H1 (cell line): ENCODE results near the gene AKR1B15. TPM values are rescaled to one million over a fixed set of nuclear protein-coding genes. Genes with fewer than 3 reads are reported as not detected.

ENCODE experiments used
- CTCF ChIA-PET: fragments of 300-600 bp; sonication (Branson Sonifier 250); formaldehyde crosslinking; loops from one replicate; lab custom pipeline; 2021; ENCODE audit not compliant: partially characterized antibody; lab: Charles Lee
- POLR2A ChIA-PET: fragments of 300-600 bp; sonication (Branson Sonifier 250); formaldehyde crosslinking; loops from one replicate; lab custom pipeline; 2021; ENCODE audit warnings: inconsistent platforms; ENCODE audit not compliant: partially characterized antibody; lab: Charles Lee
- DNase-seq, 2 experiments: peaks; one replicate each; pipeline versions ENCODE4 v3.0.0 to v3.0.0-alpha.2; 2010 to 2022; ENCODE audit warnings: low spot score in 2 of 2, low read depth in 1 of 2, mixed read lengths in 1 of 2
- FAIRE-seq: peaks from 2 replicates; lab custom pipeline; 2011; peaks lifted over from hg19 to GRCh38; lab: Jason Lieb, UNC
- H2AFZ ChIP-seq: 2 replicates; pipeline ENCODE4 v1.8.1; 2012; ENCODE audit warnings: low read length, inconsistent platforms
- H2AK5ac ChIP-seq: 2 replicates; pipeline ENCODE4 v1.6.1; 2013; ENCODE audit warnings: low read depth, low read length
- H2BK120ac ChIP-seq: replicated peaks from 2 replicates; pipeline ENCODE3; 2013; ENCODE audit warnings: low read depth, low read length, inconsistent platforms
- H2BK12ac ChIP-seq: 2 replicates; pipeline ENCODE4 v1.6.1; 2013; ENCODE audit warnings: low read depth, low read length
- H2BK15ac ChIP-seq: 2 replicates; pipeline ENCODE4 v1.6.1; 2013; ENCODE audit warnings: low read length
- H2BK20ac ChIP-seq: 2 replicates; pipeline ENCODE4 v1.6.1; 2013; ENCODE audit warnings: low read length
- H2BK5ac ChIP-seq: 2 replicates; pipeline ENCODE4 v1.6.1; 2013; ENCODE audit warnings: low read depth, low read length
- H3K14ac ChIP-seq: 2 replicates; pipeline ENCODE4 v1.6.1; 2013; ENCODE audit warnings: inconsistent platforms; ENCODE audit not compliant: insufficient read length
- H3K18ac ChIP-seq: 2 replicates; pipeline ENCODE4 v1.6.1; 2013; ENCODE audit warnings: low read length; ENCODE audit errors: extremely low read depth
- H3K23ac ChIP-seq: 2 replicates; pipeline ENCODE4 v1.6.1; 2013; ENCODE audit warnings: inconsistent platforms; ENCODE audit not compliant: insufficient read length
- H3K23me2 ChIP-seq: 2 replicates; pipeline ENCODE4 v1.6.1; 2013; ENCODE audit warnings: low read depth, low read length
- H3K27ac ChIP-seq: 2 replicates; pipeline ENCODE4 v1.6.1; 2011; ENCODE audit warnings: low read depth, low read length, inconsistent platforms
- H3K27me3 ChIP-seq, 4 experiments: replicated peaks in 1 of 4; 1 replicate in 1 of 4; 2 replicates in 3 of 4; pipeline versions ENCODE4 v1.6.1 to v1.8.1; 2011 to 2013; ENCODE audit warnings: low read length in 3 of 4, mild to moderate bottlenecking in 3 of 4, inconsistent platforms in 2 of 4, mixed read lengths in 2 of 4, moderate library complexity in 1 of 4; ENCODE audit not compliant: control insufficient read depth in 3 of 4, insufficient read depth in 3 of 4; ENCODE audit errors: extremely low read depth in 1 of 4
- H3K36me3 ChIP-seq, 4 experiments: 2 replicates each; pipeline versions ENCODE4 v1.6.1 to v1.8.1; 2011 to 2013; ENCODE audit warnings: mild to moderate bottlenecking in 4 of 4, low read length in 3 of 4, moderate library complexity in 2 of 4, control low read depth in 1 of 4, inconsistent platforms in 1 of 4; ENCODE audit not compliant: insufficient read depth in 4 of 4, control insufficient read depth in 2 of 4
- H3K4ac ChIP-seq: replicated peaks from 2 replicates; pipeline ENCODE3; 2013; ENCODE audit warnings: low read length, low read depth, mixed read lengths, inconsistent platforms; ENCODE audit not compliant: insufficient read length
- H3K4me1 ChIP-seq, 4 experiments: replicated peaks in 1 of 4; 1 replicate in 1 of 4; 2 replicates in 3 of 4; pipeline versions ENCODE4 v1.6.1 to v1.8.1; 2011 to 2013; ENCODE audit warnings: low read length in 3 of 4, inconsistent platforms in 2 of 4, mixed read lengths in 1 of 4; ENCODE audit not compliant: insufficient read depth in 4 of 4, control insufficient read depth in 3 of 4
- H3K4me2 ChIP-seq, 2 experiments: 2 replicates each; pipeline versions ENCODE4 v1.6.1 to v1.8.1; 2011 to 2013; ENCODE audit warnings: low read depth in 2 of 2, low read length in 2 of 2, control low read depth in 1 of 2, inconsistent platforms in 1 of 2, mild to moderate bottlenecking in 1 of 2; ENCODE audit not compliant: insufficient read depth in 1 of 2
- H3K4me3 ChIP-seq, 4 experiments: fragments of 200-600, 300-600 bp in 1 of 4; sonication (generic), shearing (Covaris generic), sonication (Bioruptor Twin) in 1 of 4; 2 replicates each; pipeline versions ENCODE4 v1.5.1 to v1.8.1; 2011 to 2016; ENCODE audit warnings: low read length in 4 of 4, low read depth in 3 of 4, control low read depth in 2 of 4, inconsistent platforms in 2 of 4, mild to moderate bottlenecking in 2 of 4, mixed read lengths in 1 of 4, moderate library complexity in 1 of 4; ENCODE audit not compliant: insufficient read depth in 2 of 4; ENCODE audit errors: extremely low read depth in 1 of 4
- H3K56ac ChIP-seq: replicated peaks from 2 replicates; pipeline ENCODE3; 2013; ENCODE audit warnings: low read depth, mild to moderate bottlenecking, mixed read lengths, low read length, inconsistent platforms; ENCODE audit not compliant: insufficient read length
- H3K79me1 ChIP-seq: 2 replicates; pipeline ENCODE4 v1.6.1; 2013; ENCODE audit warnings: low read depth, low read length, control low read depth
- H3K79me2 ChIP-seq, 2 experiments: 2 replicates each; pipeline versions ENCODE4 v1.6.1 to v1.8.1; 2012 to 2013; ENCODE audit warnings: low read length in 2 of 2, mild to moderate bottlenecking in 2 of 2, inconsistent platforms in 1 of 2; ENCODE audit not compliant: insufficient read depth in 2 of 2, control insufficient read depth in 1 of 2
- H3K9ac ChIP-seq, 4 experiments: replicated peaks in 1 of 4; 1 replicate in 1 of 4; 2 replicates in 3 of 4; pipeline versions ENCODE4 v1.6.1 to v1.8.1; 2011 to 2013; ENCODE audit warnings: low read depth in 3 of 4, low read length in 3 of 4, control low read depth in 2 of 4, mild to moderate bottlenecking in 2 of 4, moderate library complexity in 2 of 4, inconsistent platforms in 1 of 4; ENCODE audit errors: extremely low read depth in 1 of 4
- H3K9me3 ChIP-seq, 2 experiments: 2 replicates each; pipeline versions ENCODE4 v1.6.1 to v1.8.1; 2012 to 2013; ENCODE audit warnings: mild to moderate bottlenecking in 2 of 2, moderate library complexity in 2 of 2, control low read depth in 1 of 2, inconsistent platforms in 1 of 2, low read depth in 1 of 2, low read length in 1 of 2, mixed read lengths in 1 of 2; ENCODE audit not compliant: insufficient read depth in 2 of 2
- H4K20me1 ChIP-seq, 2 experiments: replicated peaks in 1 of 2; 2 replicates each; pipeline versions ENCODE3 to v1.8.1; 2011 to 2013; ENCODE audit warnings: inconsistent platforms in 2 of 2, low read length in 2 of 2, mild to moderate bottlenecking in 1 of 2; ENCODE audit not compliant: insufficient read depth in 2 of 2, control insufficient read depth in 1 of 2
- H4K5ac ChIP-seq: 2 replicates; pipeline ENCODE4 v1.6.1; 2013; ENCODE audit warnings: low read length, low read depth, mixed read lengths, inconsistent platforms; ENCODE audit not compliant: insufficient read length
- H4K8ac ChIP-seq: 2 replicates; pipeline ENCODE4 v1.8.0; 2013; ENCODE audit warnings: mild to moderate bottlenecking, moderate library complexity, low read length, inconsistent platforms; ENCODE audit not compliant: insufficient read depth; ENCODE audit errors: extremely low read depth
- H4K91ac ChIP-seq: replicated peaks from 2 replicates; pipeline ENCODE3; 2013; ENCODE audit warnings: low read length, mixed read lengths, inconsistent platforms; ENCODE audit not compliant: insufficient read length
- BRCA1 ChIP-seq: IDR thresholded peaks from 2 replicates; pipeline ENCODE4 v1.6.1; 2012; ENCODE audit warnings: low read depth, low read length, improper control_type of control experiment
- CBX5 ChIP-seq: fragments of 300-800, 300-1000 bp; sonication (generic); IDR thresholded peaks from 2 replicates; pipeline ENCODE4 v1.7.1; 2016; ENCODE audit warnings: antibody characterized with exemption, low read length, low read depth
- CHD1 ChIP-seq: IDR thresholded peaks from 2 replicates; pipeline ENCODE4 v1.6.1; 2012; ENCODE audit warnings: low read depth, low read length, improper control_type of control experiment
- EZH2 ChIP-seq: fragments of 200-600 bp; sonication (generic); IDR thresholded peaks from 2 replicates; pipeline ENCODE4 v1.7.1; 2012; ENCODE audit warnings: low read depth, mild to moderate bottlenecking, moderate library complexity, low read length, inconsistent platforms; ENCODE audit not compliant: severe bottlenecking
- GABPA ChIP-seq: IDR thresholded peaks from 2 replicates; pipeline ENCODE4 v1.6.1; 2011; ENCODE audit warnings: mild to moderate bottlenecking, low read length, moderate library complexity, borderline replicate concordance; ENCODE audit not compliant: insufficient read depth
- KDM5A ChIP-seq: fragments of 200-600 bp; IDR thresholded peaks from 2 replicates; pipeline ENCODE4 v1.7.1; 2012; ENCODE audit warnings: mild to moderate bottlenecking, low read length, inconsistent platforms, mixed read lengths
- MAFK ChIP-seq: IDR thresholded peaks from 2 replicates; pipeline ENCODE4 v1.6.1; 2012; ENCODE audit warnings: low read depth, mild to moderate bottlenecking, improper control_type of control experiment, low read length
- PHF8 ChIP-seq: fragments of 200-600 bp; sonication (generic); conservative IDR thresholded peaks from 2 replicates; pipeline ENCODE4 v1.7.1; 2012; ENCODE audit warnings: low read depth, mild to moderate bottlenecking, inconsistent platforms, low read length, moderate library complexity
- POLR2A ChIP-seq, 2 experiments: IDR thresholded peaks; 1 replicate in 1 of 2; 2 replicates in 1 of 2; pipeline ENCODE4 v1.6.1; 2011; ENCODE audit warnings: low read depth in 2 of 2, low read length in 2 of 2, mild to moderate bottlenecking in 2 of 2; ENCODE audit errors: control extremely low read depth in 1 of 2
- RFX5 ChIP-seq: IDR thresholded peaks from 2 replicates; pipeline ENCODE4 v1.6.1; 2011; ENCODE audit warnings: low read depth, low read length, improper control_type of control experiment, borderline replicate concordance
- RXRA ChIP-seq: IDR thresholded peaks from 2 replicates; pipeline ENCODE4 v1.6.1; 2011; ENCODE audit warnings: low read depth, mild to moderate bottlenecking, low read length, moderate library complexity; ENCODE audit not compliant: insufficient read depth
- SIRT6 ChIP-seq: IDR thresholded peaks from one replicate; pipeline ENCODE4 v1.7.1; 2012; ENCODE audit warnings: low read length, inconsistent platforms
- SRF ChIP-seq: IDR thresholded peaks from 2 replicates; pipeline ENCODE4 v1.6.1; 2011; ENCODE audit warnings: mild to moderate bottlenecking, low read depth, low read length, moderate library complexity
- TCF12 ChIP-seq: IDR thresholded peaks from 2 replicates; pipeline ENCODE4 v1.6.1; 2011; ENCODE audit warnings: low read depth, mild to moderate bottlenecking, low read length
- polyA plus RNA-seq, 7 experiments: library from polyadenylated mRNA; depleted of rRNA in 3 of 7; stranded (reverse) in 5 of 7; unstranded in 2 of 7; fragments of >200 nt in 5 of 7; fragments of 200-250 nt in 2 of 7; gene quantifications; 1 replicate in 5 of 7; 2 replicates in 1 of 7; 4 replicates in 1 of 7; pipeline versions ENCODE4 v1.2.1 to v1.2.3, GENCODE V29; 2011 to 2013; ENCODE audit warnings: missing spikeins in 2 of 7, mixed read lengths in 2 of 7
- total RNA-seq: library from RNA; stranded (reverse); fragmentation: NEBNext Ultra II Directional; extraction: Animal tissue kit (Norgen Biotek cat#: 25700); gene quantifications from 2 replicates; pipeline ENCODE4 v1.2.1, GENCODE V29; 2021
- TF ChIP-seq, protein P1 (sequence below): IDR thresholded peaks from 2 replicates; pipeline ENCODE4 v1.6.1; 2012; ENCODE audit warnings: inconsistent platforms

AKR1B15 gene
- total and polyA plus RNA-seq, 2 of the 8 experiments (the other 6 are each of a cell fraction or from before 2014, with no cell fraction given), result 0.15 to 0.47 TPM

DNA sequence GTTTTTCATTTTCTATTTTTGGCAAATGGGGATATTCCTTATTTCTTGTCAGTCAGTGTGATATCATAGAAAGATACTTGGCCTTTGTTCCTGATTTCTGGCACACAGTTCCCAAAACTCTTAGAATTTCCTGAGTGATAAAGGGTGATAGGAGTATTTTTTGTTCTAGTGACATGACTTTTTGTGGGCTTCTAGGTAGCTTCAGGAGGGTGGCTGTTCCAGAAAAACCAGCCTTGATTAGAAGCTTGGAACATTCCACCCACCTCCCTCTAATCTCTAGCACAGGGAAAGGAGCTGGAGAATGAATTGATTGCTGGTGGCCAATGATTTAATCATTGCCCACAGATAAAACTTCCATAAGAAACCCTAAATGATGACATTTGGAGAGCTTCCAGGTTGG lies 80.5 kb downstream of the AKR1B15 start:
- Histone ChIP-seq H2AK5ac (no peak overlapping the region), H2AFZ (no peak overlapping the region), H3K9me3 (no peaks in the 10 kb centered on the region), H3K9ac (no peak overlapping the region), H3K18ac (no peak overlapping the region), H3K56ac (no peak overlapping the region), H3K23ac (no peak overlapping the region), H3K23me2 (no peaks in the 10 kb centered on the region), H2BK5ac (no peak overlapping the region), H3K27ac (no peak overlapping the region), H2BK20ac (no peak overlapping the region), H3K4me1 (no peaks in the 10 kb centered on the region), H3K36me3 (no peaks in the 10 kb centered on the region), H3K27me3 (no peaks in the 10 kb centered on the region), H4K20me1 (no peaks in the 10 kb centered on the region), H4K5ac (no peak overlapping the region), H2BK120ac (no peak overlapping the region), H3K4ac (no peak overlapping the region), H3K79me2 (no peaks in the 10 kb centered on the region), H3K4me3 (no peak overlapping the region), H3K79me1 (no peaks in the 10 kb centered on the region), H3K4me2 (no peak overlapping the region), H2BK12ac (no peak overlapping the region), H3K14ac (no peak overlapping the region), H4K91ac (no peak overlapping the region), H2BK15ac (no peak overlapping the region), H4K8ac (no peak overlapping the region)
- CTCF ChIA-PET, result interaction anchor here (0.6 to 10.0 kb wide), 7 partner anchors 9 to 262 kb away, joined by 3 to 108 read pairs (median 4); partner anchors contain the start of gene BPGM
- no peak for TF ChIP-seq TCF12
- TF ChIP-seq, protein P1, sequence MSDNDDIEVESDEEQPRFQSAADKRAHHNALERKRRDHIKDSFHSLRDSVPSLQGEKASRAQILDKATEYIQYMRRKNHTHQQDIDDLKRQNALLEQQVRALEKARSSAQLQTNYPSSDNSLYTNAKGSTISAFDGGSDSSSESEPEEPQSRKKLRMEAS, result no peak
- no peak for TF ChIP-seq CHD1
- no peak for TF ChIP-seq BRCA1
- no peak for TF ChIP-seq GABPA
- TF ChIP-seq MAFK, result no peak
- no peak for TF ChIP-seq PHF8
- TF ChIP-seq SRF, result no peak
- TF ChIP-seq KDM5A, result no peak
- no peak for TF ChIP-seq POLR2A (IDR thresholded peaks at IDR 0.05; ENCODE audit: control extremely low read depth in 1 of 2, low read depth in 2 of 2, low read length in 2 of 2)
- no peak for TF ChIP-seq CBX5
- TF ChIP-seq EZH2, result no peak
- no peak for TF ChIP-seq RFX5
- TF ChIP-seq RXRA, result no peak
- no peak for TF ChIP-seq SIRT6
- DNase-seq, result no peak
- FAIRE-seq, result no peak
- POLR2A ChIA-PET, result no interaction called here
